Astrocyte (in vitro differentiated cells and primary cell): ENCODE results near the gene DCST2. TPM values are rescaled to one million over a fixed set of nuclear protein-coding genes. Genes with fewer than 3 reads are reported as not detected.
A peak's percentile ranks its signal among the peaks of the same experiment; 100 is the strongest.

Experiments used
- DNase-seq: peaks from one replicate; pipeline ENCODE4 v3.0.0-alpha.2; 2010; ENCODE audit warnings: low read depth
- FAIRE-seq: peaks from 2 replicates; lab custom pipeline; 2011; peaks lifted over from hg19 to GRCh38; lab: Jason Lieb, UNC
- H2AFZ ChIP-seq: 2 replicates; pipeline ENCODE4 v1.6.0; 2012; ENCODE audit warnings: low read depth, low read length, inconsistent platforms
- H3K27ac ChIP-seq: 2 replicates; pipeline ENCODE4 v1.5.1; 2011; ENCODE audit warnings: low read depth, low read length, inconsistent platforms
- H3K27me3 ChIP-seq: 2 replicates; pipeline ENCODE4 v1.6.0; 2011; ENCODE audit warnings: low read length, inconsistent platforms; ENCODE audit not compliant: insufficient read depth
- H3K36me3 ChIP-seq: 2 replicates; pipeline ENCODE4 v1.5.1; 2011; ENCODE audit warnings: low read length, inconsistent platforms; ENCODE audit not compliant: insufficient read depth
- H3K4me1 ChIP-seq: 2 replicates; pipeline ENCODE4 v1.5.1; 2011; ENCODE audit warnings: low read length, inconsistent platforms; ENCODE audit not compliant: insufficient read depth
- H3K4me2 ChIP-seq: 2 replicates; pipeline ENCODE4 v1.6.0; 2012; ENCODE audit warnings: low read length, inconsistent platforms
- H3K4me3 ChIP-seq: 2 replicates; pipeline ENCODE4 v1.5.1; 2011; ENCODE audit warnings: low read depth, mild to moderate bottlenecking, low read length, inconsistent platforms; ENCODE audit not compliant: insufficient read depth
- H3K79me2 ChIP-seq: 2 replicates; pipeline ENCODE4 v1.6.0; 2012; ENCODE audit warnings: mild to moderate bottlenecking, low read length, inconsistent platforms; ENCODE audit not compliant: insufficient read depth
- H3K9ac ChIP-seq: 2 replicates; pipeline ENCODE4 v1.6.0; 2012; ENCODE audit warnings: mild to moderate bottlenecking, low read length, inconsistent platforms
- H3K9me3 ChIP-seq: 2 replicates; pipeline ENCODE4 v1.5.1; 2012; ENCODE audit warnings: low read depth, mild to moderate bottlenecking, low read length, inconsistent platforms; ENCODE audit not compliant: insufficient read depth
- H4K20me1 ChIP-seq: 2 replicates; pipeline ENCODE4 v1.6.0; 2012; ENCODE audit warnings: low read length, inconsistent platforms; ENCODE audit not compliant: insufficient read depth
- H3K27ac Mint-ChIP-seq: one replicate; pipeline ENCODE4 v1.8.0; 2021; ENCODE audit warnings: mild to moderate bottlenecking, mixed read lengths; ENCODE audit not compliant: unreplicated experiment
- H3K27me3 Mint-ChIP-seq: one replicate; pipeline ENCODE4 v1.8.0; 2021; ENCODE audit warnings: low read depth, mixed read lengths; ENCODE audit not compliant: unreplicated experiment
- H3K36me3 Mint-ChIP-seq: one replicate; pipeline ENCODE4 v1.8.0; 2021; ENCODE audit warnings: low read depth, mixed read lengths; ENCODE audit not compliant: unreplicated experiment
- H3K4me1 Mint-ChIP-seq: one replicate; pipeline ENCODE4 v1.8.0; 2021; ENCODE audit warnings: low read depth, mixed read lengths; ENCODE audit not compliant: unreplicated experiment
- H3K4me3 Mint-ChIP-seq: one replicate; pipeline ENCODE4 v1.8.0; 2021; ENCODE audit warnings: mild to moderate bottlenecking, moderate library complexity, mixed read lengths; ENCODE audit not compliant: unreplicated experiment
- H3K9me3 Mint-ChIP-seq: one replicate; pipeline ENCODE4 v1.8.0; 2021; ENCODE audit warnings: mild to moderate bottlenecking, mixed read lengths; ENCODE audit not compliant: unreplicated experiment
- CTCF ChIP-seq: IDR thresholded peaks from 2 replicates; pipeline ENCODE4 v1.5.1; 2011; ENCODE audit warnings: low read depth, mild to moderate bottlenecking, inconsistent platforms, low read length, moderate library complexity; ENCODE audit not compliant: insufficient read depth
- EZH2 ChIP-seq: IDR thresholded peaks from 2 replicates; pipeline ENCODE4 v1.6.1; 2012; ENCODE audit warnings: mild to moderate bottlenecking, low read length, inconsistent platforms; ENCODE audit not compliant: insufficient read depth
- total RNA-seq: library from RNA; stranded (reverse); gene quantifications from 2 replicates; pipeline ENCODE4 v1.2.1, GENCODE V29; 2021

The DCST2 gene
- total RNA-seq, 1 donor from 2014 or later = 0.34 TPM

- H4K20me1 ChIP-seq = peaks cover 13% of the 10 kb centered on the region
- H3K36me3 ChIP-seq = no peaks in the 10 kb centered on the region
- peaks cover 13% of the 10 kb centered on the region for H3K4me1 Mint-ChIP-seq
- H3K9me3 ChIP-seq = no peaks in the 10 kb centered on the region
- H3K36me3 Mint-ChIP-seq = peaks cover 4% of the 10 kb centered on the region
- no peak for TF ChIP-seq CTCF
- TF ChIP-seq EZH2 = peak; percentile 28
- H2AFZ ChIP-seq = no peak overlapping the region
- no peak overlapping the region for H3K4me3 ChIP-seq
- H3K4me3 Mint-ChIP-seq = no peak overlapping the region
- no peaks in the 10 kb centered on the region for H3K9me3 Mint-ChIP-seq
- no peak overlapping the region for H3K27ac Mint-ChIP-seq
- peaks cover 43% of the 10 kb centered on the region for H3K27me3 ChIP-seq
- H3K27ac ChIP-seq = no peak overlapping the region
- H3K27me3 Mint-ChIP-seq = peaks cover 40% of the 10 kb centered on the region
- FAIRE-seq (no peak), DNase-seq (no peak)
- peak overlapping the region; percentile 77 for H3K4me2 ChIP-seq
- no peak overlapping the region for H3K9ac ChIP-seq
- peaks cover 24% of the 10 kb centered on the region for H3K4me1 ChIP-seq
- no peaks in the 10 kb centered on the region for H3K79me2 ChIP-seq
Observed at GRCh38 chr1:155080312-155081228, 47.0 kb upstream of the DCST2 start.

DNA sequence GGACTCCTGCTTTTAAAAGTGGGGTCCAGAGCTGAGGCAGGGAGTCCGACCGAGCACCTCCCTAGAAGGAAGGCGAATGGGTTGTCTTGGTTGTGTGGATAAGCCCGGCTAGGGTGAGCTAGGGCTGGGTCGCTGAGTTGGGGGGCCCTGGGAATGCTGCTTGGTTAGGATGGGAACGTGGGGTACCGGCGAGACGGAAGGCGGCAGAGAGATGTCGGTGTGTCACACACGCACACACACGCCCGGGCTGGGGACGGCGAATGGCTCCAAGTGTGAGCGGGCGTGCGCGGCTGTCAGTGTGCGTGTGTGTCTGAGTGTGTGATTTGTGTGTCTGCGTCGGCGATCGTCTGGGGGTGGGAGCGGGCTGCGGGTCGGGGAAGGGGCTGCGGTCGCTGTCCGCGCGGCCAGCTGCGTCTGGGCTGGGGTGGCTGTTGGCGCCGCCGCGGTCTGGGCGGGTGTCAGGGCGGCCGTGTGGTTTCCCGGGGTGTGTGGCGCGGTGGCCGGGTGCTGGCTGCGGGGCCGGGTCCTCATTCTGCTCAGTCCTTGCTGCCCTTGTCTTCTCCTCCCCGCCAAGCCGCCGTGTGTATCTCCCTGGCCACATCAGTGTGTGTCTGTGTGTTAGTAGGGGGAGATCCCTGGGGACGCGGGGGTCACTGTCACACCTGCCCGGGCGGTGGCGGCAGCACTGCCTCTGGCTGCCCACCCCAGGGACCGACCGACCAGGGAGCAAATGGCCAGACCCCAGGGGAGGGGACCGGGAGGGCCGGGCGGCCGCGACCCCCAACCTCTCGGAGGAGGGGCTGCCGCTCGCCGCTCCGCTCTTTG is 46.1 kb upstream of the DCST2 start:
- H3K9ac ChIP-seq = no peak overlapping the region
- H3K4me1 Mint-ChIP-seq = peaks cover 12% of the 10 kb centered on the region
- H3K27me3 Mint-ChIP-seq = peaks cover 46% of the 10 kb centered on the region
- DNase-seq (no peak), FAIRE-seq (no peak)
- H3K27ac ChIP-seq = no peak overlapping the region
- no peaks in the 10 kb centered on the region for H3K79me2 ChIP-seq
- no peaks in the 10 kb centered on the region for H3K9me3 Mint-ChIP-seq
- no peak overlapping the region for H3K4me3 ChIP-seq
- no peaks in the 10 kb centered on the region for H3K9me3 ChIP-seq
- H3K36me3 Mint-ChIP-seq = peaks cover 4% of the 10 kb centered on the region
- peak overlapping the region; percentile 88 for H3K4me3 Mint-ChIP-seq
- H3K4me1 ChIP-seq = peaks cover 21% of the 10 kb centered on the region
- peak overlapping the region; percentile 55 for H3K27ac Mint-ChIP-seq
- H3K4me2 ChIP-seq = peak overlapping the region; percentile 77
- H4K20me1 ChIP-seq = peaks cover 13% of the 10 kb centered on the region
- peak; percentile 80 for TF ChIP-seq EZH2
- TF ChIP-seq CTCF = no peak
- no peaks in the 10 kb centered on the region for H3K36me3 ChIP-seq
- H3K27me3 ChIP-seq = peaks cover 49% of the 10 kb centered on the region
- H2AFZ ChIP-seq = no peak overlapping the region
